ENCODE results near the gene C17orf50.

DNA sequence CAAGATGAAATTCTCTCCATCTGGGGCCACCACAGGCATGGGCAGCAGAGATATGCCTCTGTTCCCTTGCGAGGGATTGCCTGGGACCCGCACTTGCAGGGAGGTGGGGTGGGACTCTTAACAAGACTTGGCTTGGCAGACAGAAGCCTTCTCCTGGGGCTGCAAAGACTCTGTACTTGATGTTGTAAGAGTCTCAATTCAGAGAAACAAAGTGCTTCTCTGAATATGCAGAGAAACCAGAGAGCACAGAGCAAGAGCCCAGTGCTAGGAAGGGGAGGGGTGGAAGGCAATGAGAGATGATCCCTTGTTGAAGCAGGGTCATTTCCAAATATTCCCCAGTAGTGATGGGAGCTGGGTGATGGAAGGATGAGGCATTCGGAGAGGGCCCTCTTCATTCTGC is 32.6 kb downstream of the C17orf50 start:
- TF ChIP-seq CTCF (IDR thresholded peaks at IDR 0.05; ENCODE audit: low read depth, low read length) (no peak), POLR2A (IDR thresholded peaks at IDR 0.05; ENCODE audit: extremely low read depth, insufficient read length) (no peak)
- TF ChIP-seq, protein P1, sequence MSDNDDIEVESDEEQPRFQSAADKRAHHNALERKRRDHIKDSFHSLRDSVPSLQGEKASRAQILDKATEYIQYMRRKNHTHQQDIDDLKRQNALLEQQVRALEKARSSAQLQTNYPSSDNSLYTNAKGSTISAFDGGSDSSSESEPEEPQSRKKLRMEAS (IDR thresholded peaks at IDR 0.05; ENCODE audit: low read depth, low read length): no peak

All from NB4 (cell line).